Measurements from ENCODE around the gene RBPJ.
"Not testable (repeated sequence)": the region's sequence is repeated elsewhere in the genome, so short reads cannot be mapped to it uniquely, and the experiment has no call there.

The RBPJ gene

DNA sequence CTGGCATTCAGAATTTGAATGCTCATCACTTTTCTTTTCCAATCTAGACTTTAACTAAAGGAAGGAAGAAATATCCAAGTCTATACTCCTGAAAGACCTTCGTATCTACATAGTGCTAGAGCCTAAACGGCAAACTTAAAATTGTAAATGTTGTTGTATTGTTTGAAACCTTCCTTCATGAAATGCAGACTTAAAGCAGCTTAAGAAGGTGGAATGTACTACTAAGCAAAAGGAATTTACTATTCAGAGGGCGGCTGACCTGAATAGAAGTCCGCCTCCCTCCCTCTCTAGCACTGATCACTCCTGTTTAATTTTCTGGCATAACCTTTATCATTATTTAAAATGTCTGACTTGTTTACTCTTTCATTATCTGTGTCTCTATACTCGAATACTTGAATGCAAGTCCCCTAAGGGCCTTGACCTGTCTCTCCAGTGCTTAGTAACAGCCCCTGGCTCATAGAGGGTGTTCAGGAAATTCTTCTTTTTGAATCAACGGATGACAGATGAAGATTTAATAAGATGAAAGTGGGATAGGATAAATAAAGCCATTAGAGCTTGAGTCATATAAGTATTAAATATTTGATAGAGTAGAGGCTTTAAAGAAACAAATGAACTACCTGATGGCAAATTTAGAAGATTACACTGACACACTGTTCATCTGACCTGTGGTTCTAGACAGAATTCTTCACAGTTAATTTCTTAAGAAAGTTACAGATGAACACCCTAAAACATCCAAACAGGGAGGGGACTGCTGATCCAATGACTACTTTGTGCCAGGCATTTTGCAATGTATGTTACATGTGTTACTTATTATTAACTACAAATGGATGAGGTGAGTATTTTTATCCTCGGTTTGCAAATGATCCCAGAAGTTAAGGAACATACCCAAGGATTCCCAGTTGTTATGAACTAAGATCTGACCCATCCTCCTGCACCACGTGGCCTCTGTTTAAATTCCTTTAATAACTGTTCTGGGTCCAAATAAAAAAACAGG is 20.2 kb upstream of the RBPJ start:
- no peak for DNase-seq (ENCODE audit: low read depth in 3 of 3, low spot score in 1 of 3)

GRCh38 chr4:26302031-26302899 is 18.5 kb upstream of the RBPJ start:
- no peak for DNase-seq (ENCODE audit: low read depth in 3 of 3, low spot score in 1 of 3)

DNA sequence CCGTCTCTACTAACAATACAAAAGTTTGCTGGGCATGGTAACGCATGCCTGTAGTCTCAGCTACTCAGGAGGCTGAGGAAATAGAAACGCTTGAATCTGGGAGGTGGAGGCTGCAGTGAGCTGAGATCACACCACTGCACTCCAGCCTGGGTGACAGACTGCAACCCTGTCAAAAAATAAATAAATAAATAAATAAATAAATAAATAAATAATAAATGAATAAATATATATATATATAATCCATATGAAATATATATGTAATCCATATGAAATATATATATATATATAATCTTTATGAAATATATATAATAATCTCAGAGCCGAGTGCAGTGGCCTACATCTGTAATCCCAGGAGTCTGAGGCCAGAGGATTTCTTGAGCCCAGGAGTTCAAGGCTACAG is 17.8 kb upstream of the RBPJ start:
- DNase-seq (ENCODE audit: low read depth in 3 of 3, low spot score in 1 of 3): no peak

GRCh38 chr4:26307037-26307800 is 13.6 kb upstream of the RBPJ start:
- no peak for DNase-seq (ENCODE audit: low read depth in 3 of 3, low spot score in 1 of 3)

GRCh38 chr4:26308568-26308967 is 12.2 kb upstream of the RBPJ start:
- no peak for DNase-seq (ENCODE audit: low read depth in 3 of 3, low spot score in 1 of 3)

DNA sequence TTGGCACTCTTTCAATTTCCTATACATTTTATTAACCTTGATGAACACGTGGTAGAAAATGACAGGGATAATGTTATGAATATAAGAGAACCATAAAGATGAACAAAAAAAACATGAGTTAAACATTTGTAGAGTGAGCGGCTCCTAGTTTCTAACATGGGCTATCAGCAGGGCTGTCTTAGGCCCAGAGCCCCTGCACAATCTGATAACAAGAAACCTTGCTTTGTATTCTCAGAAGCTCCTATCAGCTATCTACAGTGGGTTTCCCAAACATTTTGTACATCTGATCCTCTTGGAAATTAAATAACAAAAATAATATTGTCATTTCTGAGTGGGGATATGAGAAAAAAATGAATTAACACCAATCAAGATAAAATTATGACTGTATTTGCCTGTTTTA is 10.6 kb upstream of the RBPJ start:
- DNase-seq (ENCODE audit: low read depth in 3 of 3, low spot score in 1 of 3): no peak

- no peak for DNase-seq (ENCODE audit: low read depth in 3 of 3, low spot score in 1 of 3)
Observed at GRCh38 chr4:26311633-26312032, 9.2 kb upstream of the RBPJ start.

GRCh38 chr4:26315316-26315932 is 5.4 kb upstream of the RBPJ start:
- DNase-seq (ENCODE audit: low read depth in 3 of 3, low spot score in 1 of 3): not testable (repeated sequence)

- no peak for DNase-seq (ENCODE audit: low read depth in 3 of 3, low spot score in 1 of 3)
Observed at GRCh38 chr4:26317766-26318165, 3.0 kb upstream of the RBPJ start.

DNA sequence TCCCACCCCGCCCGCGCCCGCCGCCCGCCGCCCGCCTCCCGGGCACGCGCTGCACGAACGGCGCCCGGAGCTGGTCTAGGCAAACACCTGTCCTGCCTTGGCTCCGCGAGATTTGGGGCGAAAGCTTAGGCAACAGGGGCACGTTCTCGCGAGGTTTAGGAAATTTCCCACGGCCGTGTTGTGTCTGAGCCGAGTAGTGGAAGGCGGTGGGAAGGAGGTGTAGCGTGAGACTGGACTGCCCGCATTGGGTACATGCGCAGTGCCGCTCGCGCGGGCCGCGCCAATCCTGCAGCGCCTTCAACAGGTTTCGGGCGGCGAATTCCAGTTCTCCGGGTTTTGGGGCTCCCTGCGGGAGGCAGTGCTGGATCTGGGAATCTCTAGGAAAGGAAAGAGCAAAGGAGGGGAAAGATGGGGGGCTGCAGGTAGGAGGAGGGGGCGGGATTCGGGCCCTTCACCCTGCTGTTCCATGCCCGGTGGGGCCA is 1.3 kb upstream of the RBPJ start:
- peak; percentile 91 to 94 (median 93) for DNase-seq (ENCODE audit: low read depth in 3 of 3, low spot score in 1 of 3)

DNA sequence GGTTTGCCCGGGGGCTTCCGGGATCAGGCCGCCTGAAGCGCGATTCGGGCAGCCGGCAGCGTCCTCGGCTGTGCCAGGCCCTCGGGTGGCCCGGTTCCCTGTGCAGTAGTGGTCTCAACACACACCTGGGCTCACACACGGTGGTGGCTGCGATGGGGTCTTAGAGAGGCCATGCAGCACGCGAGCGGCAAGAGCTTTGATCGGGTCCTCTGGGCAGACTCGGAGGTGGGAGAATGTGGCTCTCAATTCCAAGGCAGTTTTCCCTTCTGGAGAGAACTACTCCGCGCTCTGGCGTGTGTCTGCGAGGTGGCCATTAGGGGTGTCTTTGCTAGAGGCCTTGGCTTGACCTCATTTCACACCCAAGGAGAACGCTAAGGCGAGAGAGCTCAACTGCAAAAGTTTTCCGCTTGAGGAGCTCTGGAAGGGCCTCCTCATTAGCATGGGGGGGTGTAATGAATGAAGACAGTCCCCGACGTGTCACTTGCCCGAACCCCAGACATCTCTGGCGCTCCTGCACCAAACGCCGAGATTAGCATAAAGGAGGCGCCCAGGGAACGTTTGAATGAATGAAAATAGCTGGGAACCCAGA is 771 bp upstream of the RBPJ start:
- DNase-seq (ENCODE audit: low read depth in 3 of 3, low spot score in 1 of 3): peak in 2 of 3 donors; percentile 2 to 22

DNA sequence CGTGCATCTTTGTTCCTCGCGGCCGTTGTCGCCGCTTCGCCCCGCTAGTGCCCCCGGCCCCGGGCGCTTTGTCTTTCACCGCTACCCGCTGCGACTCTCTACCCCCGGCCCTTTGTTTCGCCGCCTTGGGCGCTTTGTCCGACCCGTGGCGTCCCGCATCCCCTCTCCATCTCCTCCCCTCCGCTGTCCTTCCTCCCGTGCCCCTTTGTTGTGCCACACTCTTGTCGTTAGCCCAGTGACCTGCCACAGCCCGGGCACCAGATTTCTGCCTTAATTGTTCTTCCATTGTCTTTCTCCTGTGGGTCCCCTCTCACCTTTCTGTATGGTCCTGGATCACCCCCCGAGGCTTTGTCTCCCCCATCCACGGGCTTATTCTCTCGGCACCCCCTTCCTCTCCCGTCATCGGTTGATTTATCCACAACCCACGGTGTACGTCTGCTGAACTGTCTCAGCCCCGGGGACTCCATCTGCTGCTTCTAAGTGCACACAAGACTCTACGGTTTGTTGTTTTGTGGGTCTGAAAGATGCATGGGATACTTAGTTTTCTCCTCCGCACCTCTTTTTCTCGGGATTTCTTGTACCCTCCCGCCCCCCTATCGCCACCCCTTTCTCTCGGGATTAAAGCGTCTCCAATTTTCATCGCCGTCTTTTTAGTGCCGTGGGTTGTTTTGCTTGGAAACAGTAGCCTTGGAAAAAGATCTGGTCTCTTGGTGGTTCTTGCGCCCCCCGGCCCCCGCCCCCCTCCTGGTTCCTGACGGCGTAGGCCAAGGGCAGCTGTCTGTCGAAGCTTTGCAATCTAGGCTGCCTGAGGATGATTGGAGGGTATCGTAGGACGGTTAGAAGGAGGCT is 783 bp downstream of the RBPJ start:
- DNase-seq (ENCODE audit: low read depth in 3 of 3, low spot score in 1 of 3): peak in 2 of 3 donors; percentile 2 to 21

- DNase-seq (ENCODE audit: low read depth in 3 of 3, low spot score in 1 of 3): no peak
Observed at GRCh38 chr4:26322346-26322745, 1.5 kb downstream of the RBPJ start.

DNA sequence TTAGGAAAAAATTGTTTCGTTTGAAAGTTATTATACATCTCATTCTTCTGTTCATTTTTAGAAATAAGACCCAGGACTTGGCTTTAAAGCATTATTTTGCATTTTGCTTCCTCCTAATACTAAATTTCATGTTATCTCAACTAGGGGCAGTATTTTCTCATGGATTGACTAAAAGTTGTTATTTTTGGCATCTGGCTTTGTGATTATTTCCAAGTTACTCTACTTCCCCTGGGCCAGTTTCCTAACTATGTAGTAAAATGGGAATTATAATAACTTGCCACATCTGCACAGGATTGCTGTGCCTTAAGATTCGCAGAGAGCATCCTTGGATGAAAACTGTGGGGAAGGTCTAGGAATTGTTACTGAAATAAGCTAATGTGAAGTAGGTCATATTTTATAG is 3.0 kb downstream of the RBPJ start:
- DNase-seq (ENCODE audit: low read depth in 3 of 3, low spot score in 1 of 3): no peak

GRCh38 chr4:26325191-26325590 is 4.4 kb downstream of the RBPJ start:
- DNase-seq (ENCODE audit: low read depth in 3 of 3, low spot score in 1 of 3): no peak

DNA sequence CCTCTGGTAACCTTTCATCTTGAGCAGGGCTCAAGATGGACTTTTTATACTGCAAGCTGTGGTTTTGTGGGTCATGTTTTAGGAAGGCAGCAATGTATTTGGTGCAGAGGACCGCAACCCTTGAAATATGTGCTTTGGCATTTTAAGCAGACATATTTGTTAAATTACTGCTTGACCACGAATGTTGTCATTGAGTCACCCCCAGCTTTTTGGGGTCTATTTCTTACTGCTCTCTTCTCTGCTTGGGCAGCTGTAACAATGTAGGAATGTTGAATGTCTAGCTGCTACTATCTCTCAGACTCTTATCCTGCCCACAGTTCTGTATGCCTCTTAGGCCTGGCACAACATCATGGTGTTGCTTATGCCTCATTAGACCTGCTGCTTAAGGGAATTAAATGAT is 6.0 kb downstream of the RBPJ start:
- no peak for DNase-seq (ENCODE audit: low read depth in 3 of 3, low spot score in 1 of 3)

GRCh38 chr4:26330186-26330787 is 9.5 kb downstream of the RBPJ start:
- no peak for DNase-seq (ENCODE audit: low read depth in 3 of 3, low spot score in 1 of 3)

DNA sequence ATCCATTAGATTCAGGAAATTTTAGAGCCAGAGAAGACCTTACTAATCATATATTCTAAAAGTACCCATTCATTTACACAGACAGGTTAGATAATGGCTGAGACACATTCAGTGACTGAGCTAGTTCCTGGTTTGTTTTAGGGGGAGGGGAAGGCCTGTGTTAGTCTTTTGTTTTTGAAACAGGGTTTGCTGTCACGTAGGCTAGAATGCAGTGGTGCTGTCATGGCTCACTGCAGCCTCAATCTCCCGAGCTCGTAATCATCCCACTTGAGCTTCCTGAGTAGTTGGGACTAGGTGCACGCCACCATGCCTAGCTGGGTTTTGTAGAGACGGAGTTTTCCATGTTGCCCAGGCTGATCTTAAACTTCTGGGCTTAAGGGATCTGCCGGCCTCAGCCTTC is 10.1 kb downstream of the RBPJ start:
- no peak for DNase-seq (ENCODE audit: low read depth in 3 of 3, low spot score in 1 of 3)

DNA sequence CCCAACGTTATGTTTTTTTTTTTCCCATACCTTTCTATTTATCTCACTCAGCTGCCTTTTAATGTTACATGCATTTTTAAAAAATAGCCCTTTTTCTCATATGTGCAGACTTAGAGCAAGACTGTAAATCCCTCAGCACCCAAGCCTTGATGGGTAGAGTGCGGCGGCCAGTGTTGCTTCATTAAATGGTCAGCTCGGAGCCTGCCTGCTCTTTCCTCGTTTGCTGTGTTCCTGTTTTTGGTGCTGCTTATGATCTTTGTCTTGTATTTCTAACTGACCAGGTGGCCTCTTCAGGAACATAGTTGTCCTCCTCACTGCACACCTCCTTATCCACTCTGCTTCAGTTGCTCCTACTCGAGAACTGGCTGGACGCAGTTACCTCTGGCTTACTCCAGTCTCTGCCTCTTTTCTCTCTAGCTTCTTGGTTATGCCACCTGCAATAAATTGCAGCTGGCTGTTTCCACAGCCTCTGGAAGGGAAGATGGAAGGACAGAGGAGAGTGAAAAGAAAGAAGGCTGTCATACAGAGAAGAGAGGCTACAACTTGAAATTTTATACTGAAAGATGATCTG is 10.7 kb downstream of the RBPJ start:
- DNase-seq (ENCODE audit: low read depth in 3 of 3, low spot score in 1 of 3): no peak

Data from stimulated activated CD4-positive, alpha-beta T cell treated with anti-CD3 and anti-CD28 coated beads, TNF-alpha, amount 100 ng/mL, for 1 hour (primary cell).